Measurements from ENCODE around the gene GSTM3.

Gene GSTM3

GRCh38 chr1:109788695-109789521, 48.1 kb upstream of the GSTM3 start:
- Histone ChIP-seq H3K9me3 (replicated peaks; ENCODE audit: insufficient read depth, low read length) (no peaks in the 10 kb centered on the region), H3K79me2 (ENCODE audit: low read length) (no peaks in the 10 kb centered on the region), H3K27ac (ENCODE audit: low read length) (no peak overlapping the region; the same call in 1 of the 2 replicates), H3K27me3 (replicated peaks; ENCODE audit: insufficient read depth, low read length) (no peaks in the 10 kb centered on the region), H2AFZ (ENCODE audit: low read length) (peak overlapping the region; percentile 45; the same call in 1 of the 2 replicates), H3K9ac (ENCODE audit: low read length) (no peak overlapping the region), H3F3A (ENCODE audit: insufficient read depth, low read length) (no peaks in the 10 kb centered on the region), H3K4me1 (ENCODE audit: low read length) (no peaks in the 10 kb centered on the region), H3K4me2 (ENCODE audit: low read depth, low read length) (peak overlapping the region; percentile 18; the same call in 1 of the 2 replicates), H3K36me3 (replicated peaks; ENCODE audit: insufficient read depth, low read length) (no peaks in the 10 kb centered on the region), H3K4me3 (ENCODE audit: low read length) (no peak overlapping the region), H3K9me2 (replicated peaks; ENCODE audit: insufficient read depth, low read length) (no peaks in the 10 kb centered on the region), H4K20me1 (ENCODE audit: insufficient read depth, low read length) (no peaks in the 10 kb centered on the region)
- no peak for DNase-seq
- TF ChIP-seq EZH2phosphoT487 (IDR thresholded peaks at IDR 0.05; ENCODE audit: low read length) = no peak
- TF ChIP-seq EZH2 (optimal IDR thresholded peaks at IDR 0.05; ENCODE audit: low read depth, low read length) = no peak
- TF ChIP-seq, protein P1, sequence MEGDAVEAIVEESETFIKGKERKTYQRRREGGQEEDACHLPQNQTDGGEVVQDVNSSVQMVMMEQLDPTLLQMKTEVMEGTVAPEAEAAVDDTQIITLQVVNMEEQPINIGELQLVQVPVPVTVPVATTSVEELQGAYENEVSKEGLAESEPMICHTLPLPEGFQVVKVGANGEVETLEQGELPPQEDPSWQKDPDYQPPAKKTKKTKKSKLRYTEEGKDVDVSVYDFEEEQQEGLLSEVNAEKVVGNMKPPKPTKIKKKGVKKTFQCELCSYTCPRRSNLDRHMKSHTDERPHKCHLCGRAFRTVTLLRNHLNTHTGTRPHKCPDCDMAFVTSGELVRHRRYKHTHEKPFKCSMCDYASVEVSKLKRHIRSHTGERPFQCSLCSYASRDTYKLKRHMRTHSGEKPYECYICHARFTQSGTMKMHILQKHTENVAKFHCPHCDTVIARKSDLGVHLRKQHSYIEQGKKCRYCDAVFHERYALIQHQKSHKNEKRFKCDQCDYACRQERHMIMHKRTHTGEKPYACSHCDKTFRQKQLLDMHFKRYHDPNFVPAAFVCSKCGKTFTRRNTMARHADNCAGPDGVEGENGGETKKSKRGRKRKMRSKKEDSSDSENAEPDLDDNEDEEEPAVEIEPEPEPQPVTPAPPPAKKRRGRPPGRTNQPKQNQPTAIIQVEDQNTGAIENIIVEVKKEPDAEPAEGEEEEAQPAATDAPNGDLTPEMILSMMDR (IDR thresholded peaks at IDR 0.05; ENCODE audit: low read length) = peak; percentile 32

GRCh38 chr1:109787845-109788601, 47.2 kb upstream of the GSTM3 start:
- no peaks in the 10 kb centered on the region for H3K27me3 ChIP-seq (replicated peaks; ENCODE audit: insufficient read depth, low read length)
- H4K20me1 ChIP-seq (ENCODE audit: insufficient read depth, low read length) = no peaks in the 10 kb centered on the region
- no peaks in the 10 kb centered on the region for H3K36me3 ChIP-seq (replicated peaks; ENCODE audit: insufficient read depth, low read length)
- H3K27ac ChIP-seq (ENCODE audit: low read length) = no peak overlapping the region
- TF ChIP-seq EZH2 (optimal IDR thresholded peaks at IDR 0.05; ENCODE audit: low read depth, low read length) (no peak), EZH2phosphoT487 (IDR thresholded peaks at IDR 0.05; ENCODE audit: low read length) (no peak)
- TF ChIP-seq, protein P1 (IDR thresholded peaks at IDR 0.05; ENCODE audit: low read length) = no peak
- H2AFZ ChIP-seq (ENCODE audit: low read length) = no peak overlapping the region
- no peak overlapping the region for H3K4me3 ChIP-seq (ENCODE audit: low read length)
- H3K4me1 ChIP-seq (ENCODE audit: low read length) = no peaks in the 10 kb centered on the region
- DNase-seq = no peak
- no peak overlapping the region for H3K4me2 ChIP-seq (ENCODE audit: low read depth, low read length)
- no peaks in the 10 kb centered on the region for H3K79me2 ChIP-seq (ENCODE audit: low read length)
- no peaks in the 10 kb centered on the region for H3F3A ChIP-seq (ENCODE audit: insufficient read depth, low read length)
- no peaks in the 10 kb centered on the region for H3K9me2 ChIP-seq (replicated peaks; ENCODE audit: insufficient read depth, low read length)
- no peaks in the 10 kb centered on the region for H3K9me3 ChIP-seq (replicated peaks; ENCODE audit: insufficient read depth, low read length)
- H3K9ac ChIP-seq (ENCODE audit: low read length) = no peak overlapping the region

DNA sequence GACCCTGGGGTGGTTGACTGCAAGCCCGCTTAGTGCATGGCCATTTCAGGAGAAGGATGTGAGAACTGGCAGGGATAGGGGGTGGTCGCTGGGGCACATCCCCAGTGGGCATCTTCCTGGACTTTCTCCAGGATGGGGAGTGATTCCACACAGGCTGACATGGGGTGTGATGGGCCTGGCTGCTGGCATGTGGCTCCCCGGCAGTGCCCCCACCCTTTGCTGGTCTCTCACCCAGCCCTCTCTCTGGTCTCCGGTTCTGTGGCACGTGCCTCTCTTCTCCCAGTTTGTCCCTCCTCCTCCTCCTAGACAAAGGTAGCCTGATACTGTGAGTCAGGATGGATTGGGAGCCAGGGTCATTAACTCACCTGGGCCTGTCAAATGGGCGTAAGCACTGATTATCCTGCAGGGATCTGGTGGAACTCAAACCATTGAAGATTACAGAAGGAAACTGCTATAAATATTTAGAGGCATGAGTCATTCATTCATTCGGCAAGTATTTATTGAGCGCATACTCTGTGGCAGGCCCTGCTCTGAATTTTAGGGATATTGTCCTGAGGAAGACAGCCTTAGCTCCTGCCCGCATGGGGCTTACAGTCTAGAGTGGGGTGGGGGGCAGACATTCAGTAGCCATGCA, 46.5 kb upstream of the GSTM3 start:
- Histone ChIP-seq H3K9me3 (replicated peaks; ENCODE audit: insufficient read depth, low read length) (no peaks in the 10 kb centered on the region), H3K36me3 (replicated peaks; ENCODE audit: insufficient read depth, low read length) (no peaks in the 10 kb centered on the region), H2AFZ (ENCODE audit: low read length) (no peak overlapping the region), H3K9me2 (replicated peaks; ENCODE audit: insufficient read depth, low read length) (no peaks in the 10 kb centered on the region), H3K4me1 (ENCODE audit: low read length) (no peaks in the 10 kb centered on the region), H3K79me2 (ENCODE audit: low read length) (no peaks in the 10 kb centered on the region), H3K27ac (ENCODE audit: low read length) (no peak overlapping the region), H3K9ac (ENCODE audit: low read length) (no peak overlapping the region), H3K4me3 (ENCODE audit: low read length) (no peak overlapping the region), H3F3A (ENCODE audit: insufficient read depth, low read length) (no peaks in the 10 kb centered on the region), H3K27me3 (replicated peaks; ENCODE audit: insufficient read depth, low read length) (no peaks in the 10 kb centered on the region), H3K4me2 (ENCODE audit: low read depth, low read length) (no peak overlapping the region), H4K20me1 (ENCODE audit: insufficient read depth, low read length) (no peaks in the 10 kb centered on the region)
- DNase-seq = no peak
- TF ChIP-seq, protein P1 (IDR thresholded peaks at IDR 0.05; ENCODE audit: low read length) = no peak
- TF ChIP-seq EZH2 (optimal IDR thresholded peaks at IDR 0.05; ENCODE audit: low read depth, low read length) = no peak
- TF ChIP-seq EZH2phosphoT487 (IDR thresholded peaks at IDR 0.05; ENCODE audit: low read length) = no peak

Measured in MM.1S (cell line).